HL-60 (cell line): Measurements from ENCODE around the gene CBLB.

ENCODE experiments used
- DNase-seq, 2 experiments: peaks; one replicate each; pipeline ENCODE4 v3.0.0-alpha.2; 2010 to 2020; ENCODE audit warnings: low read depth in 1 of 2, low spot score in 1 of 2
- H3K27ac ChIP-seq: fragments of 250-450 bp; sonication (Bioruptor Pico); replicated peaks from 2 replicates; pipeline ENCODE4 v1.5.1; 2020; ENCODE audit warnings: mild to moderate bottlenecking, moderate library complexity
- H3K27me3 ChIP-seq: fragments of 250-450 bp; sonication (Bioruptor Pico); 2 replicates; pipeline ENCODE4 v1.5.1; 2021; ENCODE audit warnings: mild to moderate bottlenecking, moderate library complexity; ENCODE audit not compliant: insufficient read depth, poor library complexity, severe bottlenecking
- H3K4me3 ChIP-seq: replicated peaks from 2 replicates; pipeline ENCODE4 v1.5.1; 2011; ENCODE audit warnings: mild to moderate bottlenecking, control low read depth, low read length; ENCODE audit not compliant: insufficient read depth
- GABPA ChIP-seq: IDR thresholded peaks from 2 replicates; pipeline ENCODE4 v1.6.1; 2012; ENCODE audit warnings: low read depth
- POLR2AphosphoS5 ChIP-seq: IDR thresholded peaks from 2 replicates; pipeline ENCODE4 v1.6.1; 2012; ENCODE audit warnings: low read depth
- SPI1 ChIP-seq: IDR thresholded peaks from 2 replicates; pipeline ENCODE4 v1.6.1; 2012; ENCODE audit warnings: low read depth, mild to moderate bottlenecking, borderline replicate concordance
- TF ChIP-seq, protein P1 (sequence below): IDR thresholded peaks from one replicate; pipeline ENCODE4 v1.5.1; 2011; ENCODE audit warnings: low read length, control low read depth, inconsistent platforms; ENCODE audit not compliant: insufficient read depth
- TF ChIP-seq, protein P2 (sequence below): IDR thresholded peaks from 2 replicates; pipeline ENCODE4 v1.6.1; 2012; ENCODE audit warnings: low read depth; ENCODE audit not compliant: insufficient replicate concordance

The CBLB gene

DNA sequence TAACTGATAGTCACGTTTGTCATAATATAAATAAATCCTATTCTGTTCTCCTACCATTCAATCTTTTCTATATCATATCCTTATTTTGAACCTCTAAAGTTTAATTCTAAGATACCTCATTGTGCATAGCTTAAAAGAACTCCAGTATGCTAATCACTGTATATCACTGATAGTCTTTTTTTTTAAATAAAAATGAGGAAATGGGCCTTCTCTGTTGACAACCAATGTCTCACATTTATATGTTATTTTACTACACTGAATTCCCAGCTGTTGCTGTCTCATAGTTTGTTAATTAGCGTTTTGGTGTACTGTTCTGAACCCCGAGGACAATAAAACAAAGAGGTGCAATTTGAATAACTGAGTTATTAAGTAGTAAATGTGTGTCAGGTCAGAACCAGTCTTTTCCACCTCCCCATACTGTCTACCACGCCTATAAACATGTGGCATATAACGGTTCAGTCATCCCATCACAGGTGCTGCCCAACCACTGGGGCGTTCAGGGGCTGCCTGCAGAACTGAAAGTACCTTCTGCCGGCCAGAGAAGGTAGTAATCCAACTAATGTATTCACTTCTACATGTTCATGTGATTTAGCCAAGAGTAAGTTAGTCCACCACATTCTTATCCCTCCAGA lies 14.9 kb downstream of the CBLB start:
- no peaks in the 10 kb centered on the region for H3K27me3 ChIP-seq
- H3K27ac ChIP-seq: no peak overlapping the region
- DNase-seq: no peak
- no peak overlapping the region for H3K4me3 ChIP-seq
- no peak for TF ChIP-seq GABPA
- TF ChIP-seq, protein P1, sequence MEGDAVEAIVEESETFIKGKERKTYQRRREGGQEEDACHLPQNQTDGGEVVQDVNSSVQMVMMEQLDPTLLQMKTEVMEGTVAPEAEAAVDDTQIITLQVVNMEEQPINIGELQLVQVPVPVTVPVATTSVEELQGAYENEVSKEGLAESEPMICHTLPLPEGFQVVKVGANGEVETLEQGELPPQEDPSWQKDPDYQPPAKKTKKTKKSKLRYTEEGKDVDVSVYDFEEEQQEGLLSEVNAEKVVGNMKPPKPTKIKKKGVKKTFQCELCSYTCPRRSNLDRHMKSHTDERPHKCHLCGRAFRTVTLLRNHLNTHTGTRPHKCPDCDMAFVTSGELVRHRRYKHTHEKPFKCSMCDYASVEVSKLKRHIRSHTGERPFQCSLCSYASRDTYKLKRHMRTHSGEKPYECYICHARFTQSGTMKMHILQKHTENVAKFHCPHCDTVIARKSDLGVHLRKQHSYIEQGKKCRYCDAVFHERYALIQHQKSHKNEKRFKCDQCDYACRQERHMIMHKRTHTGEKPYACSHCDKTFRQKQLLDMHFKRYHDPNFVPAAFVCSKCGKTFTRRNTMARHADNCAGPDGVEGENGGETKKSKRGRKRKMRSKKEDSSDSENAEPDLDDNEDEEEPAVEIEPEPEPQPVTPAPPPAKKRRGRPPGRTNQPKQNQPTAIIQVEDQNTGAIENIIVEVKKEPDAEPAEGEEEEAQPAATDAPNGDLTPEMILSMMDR: no peak
- TF ChIP-seq, protein P2, sequence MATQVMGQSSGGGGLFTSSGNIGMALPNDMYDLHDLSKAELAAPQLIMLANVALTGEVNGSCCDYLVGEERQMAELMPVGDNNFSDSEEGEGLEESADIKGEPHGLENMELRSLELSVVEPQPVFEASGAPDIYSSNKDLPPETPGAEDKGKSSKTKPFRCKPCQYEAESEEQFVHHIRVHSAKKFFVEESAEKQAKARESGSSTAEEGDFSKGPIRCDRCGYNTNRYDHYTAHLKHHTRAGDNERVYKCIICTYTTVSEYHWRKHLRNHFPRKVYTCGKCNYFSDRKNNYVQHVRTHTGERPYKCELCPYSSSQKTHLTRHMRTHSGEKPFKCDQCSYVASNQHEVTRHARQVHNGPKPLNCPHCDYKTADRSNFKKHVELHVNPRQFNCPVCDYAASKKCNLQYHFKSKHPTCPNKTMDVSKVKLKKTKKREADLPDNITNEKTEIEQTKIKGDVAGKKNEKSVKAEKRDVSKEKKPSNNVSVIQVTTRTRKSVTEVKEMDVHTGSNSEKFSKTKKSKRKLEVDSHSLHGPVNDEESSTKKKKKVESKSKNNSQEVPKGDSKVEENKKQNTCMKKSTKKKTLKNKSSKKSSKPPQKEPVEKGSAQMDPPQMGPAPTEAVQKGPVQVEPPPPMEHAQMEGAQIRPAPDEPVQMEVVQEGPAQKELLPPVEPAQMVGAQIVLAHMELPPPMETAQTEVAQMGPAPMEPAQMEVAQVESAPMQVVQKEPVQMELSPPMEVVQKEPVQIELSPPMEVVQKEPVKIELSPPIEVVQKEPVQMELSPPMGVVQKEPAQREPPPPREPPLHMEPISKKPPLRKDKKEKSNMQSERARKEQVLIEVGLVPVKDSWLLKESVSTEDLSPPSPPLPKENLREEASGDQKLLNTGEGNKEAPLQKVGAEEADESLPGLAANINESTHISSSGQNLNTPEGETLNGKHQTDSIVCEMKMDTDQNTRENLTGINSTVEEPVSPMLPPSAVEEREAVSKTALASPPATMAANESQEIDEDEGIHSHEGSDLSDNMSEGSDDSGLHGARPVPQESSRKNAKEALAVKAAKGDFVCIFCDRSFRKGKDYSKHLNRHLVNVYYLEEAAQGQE: no peak

DNA sequence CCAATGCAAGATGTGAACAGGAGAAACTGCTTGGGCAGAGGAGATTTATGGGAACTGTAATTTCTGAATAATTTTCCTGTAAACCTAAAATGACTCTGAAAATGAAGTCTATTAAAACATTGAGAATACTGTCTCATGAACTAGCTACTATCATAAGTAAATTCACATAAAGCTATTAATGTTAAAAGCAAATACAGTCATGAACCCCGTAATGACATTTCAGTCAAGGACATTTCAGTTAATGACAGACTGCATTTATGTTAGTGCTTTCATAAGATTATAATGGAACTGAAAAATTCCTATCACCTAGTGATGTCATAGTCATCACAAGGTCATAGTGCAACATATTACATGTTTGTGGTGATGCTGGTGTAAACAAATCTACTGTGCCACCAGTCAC lies 17.2 kb downstream of the CBLB start:
- DNase-seq: no peak
- Histone ChIP-seq H3K4me3 (no peak overlapping the region), H3K27me3 (no peaks in the 10 kb centered on the region), H3K27ac (no peak overlapping the region)
- TF ChIP-seq, protein P1: no peak
- TF ChIP-seq SPI1 (no peak), GABPA (no peak), POLR2AphosphoS5 (no peak)
- TF ChIP-seq, protein P2: no peak

DNA sequence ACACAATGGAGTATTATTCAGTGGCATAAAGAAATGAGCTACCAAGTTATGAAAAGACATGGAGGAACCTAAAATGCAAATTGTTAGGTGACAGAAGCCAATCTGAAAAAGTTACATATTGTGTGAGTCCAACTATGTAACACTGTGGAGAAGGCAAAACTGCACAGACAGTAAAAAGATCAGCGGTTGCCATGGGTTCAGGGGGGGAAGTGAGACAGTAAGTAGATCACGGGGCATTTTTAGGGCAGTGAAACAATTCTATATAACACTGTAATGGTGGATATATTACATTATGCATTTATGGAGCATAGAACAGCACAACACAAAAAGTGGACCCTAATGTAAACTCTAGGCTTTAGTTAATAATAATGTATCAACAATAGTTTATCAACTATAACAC lies 17.6 kb downstream of the CBLB start:
- Histone ChIP-seq H3K27ac (no peak overlapping the region), H3K27me3 (no peaks in the 10 kb centered on the region), H3K4me3 (no peak overlapping the region)
- no peak for DNase-seq
- TF ChIP-seq, protein P1: no peak

DNA sequence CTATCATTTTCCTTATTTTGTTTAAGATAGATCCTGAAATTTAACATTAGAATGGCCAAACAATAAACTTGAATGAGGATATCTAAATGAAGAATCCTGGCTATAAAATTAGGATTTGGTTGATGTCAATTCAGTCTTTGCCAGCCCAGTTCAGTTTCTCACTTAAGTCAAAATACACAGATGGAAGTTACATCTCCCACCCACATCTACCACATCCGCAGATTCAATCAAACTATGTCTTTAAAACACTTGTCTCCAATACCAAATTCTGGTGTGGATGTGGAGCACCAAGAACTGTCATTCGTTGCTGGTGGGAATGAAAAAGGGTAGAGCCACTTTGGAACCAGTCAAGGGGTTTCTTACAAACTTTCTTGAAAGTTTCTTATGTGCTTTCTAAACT lies 18.2 kb downstream of the CBLB start:
- Histone ChIP-seq H3K27ac (no peak overlapping the region), H3K27me3 (no peaks in the 10 kb centered on the region), H3K4me3 (no peak overlapping the region)
- TF ChIP-seq POLR2AphosphoS5: no peak
- TF ChIP-seq, protein P2: no peak
- TF ChIP-seq, protein P1: no peak
- no peak for TF ChIP-seq SPI1
- no peak for TF ChIP-seq GABPA
- no peak for DNase-seq
